Smooth muscle cell of the brain vasculature (primary cell): ENCODE results near the gene MEIOSIN.
"Not testable (repeated sequence)": the region's sequence is repeated elsewhere in the genome, so short reads cannot be mapped to it uniquely, and the experiment has no call there.

Experiments used
- DNase-seq: peaks from one replicate; pipeline ENCODE4 v3.0.0-alpha.2; 2012; ENCODE audit warnings: low read depth, low spot score

The MEIOSIN gene, protein sequence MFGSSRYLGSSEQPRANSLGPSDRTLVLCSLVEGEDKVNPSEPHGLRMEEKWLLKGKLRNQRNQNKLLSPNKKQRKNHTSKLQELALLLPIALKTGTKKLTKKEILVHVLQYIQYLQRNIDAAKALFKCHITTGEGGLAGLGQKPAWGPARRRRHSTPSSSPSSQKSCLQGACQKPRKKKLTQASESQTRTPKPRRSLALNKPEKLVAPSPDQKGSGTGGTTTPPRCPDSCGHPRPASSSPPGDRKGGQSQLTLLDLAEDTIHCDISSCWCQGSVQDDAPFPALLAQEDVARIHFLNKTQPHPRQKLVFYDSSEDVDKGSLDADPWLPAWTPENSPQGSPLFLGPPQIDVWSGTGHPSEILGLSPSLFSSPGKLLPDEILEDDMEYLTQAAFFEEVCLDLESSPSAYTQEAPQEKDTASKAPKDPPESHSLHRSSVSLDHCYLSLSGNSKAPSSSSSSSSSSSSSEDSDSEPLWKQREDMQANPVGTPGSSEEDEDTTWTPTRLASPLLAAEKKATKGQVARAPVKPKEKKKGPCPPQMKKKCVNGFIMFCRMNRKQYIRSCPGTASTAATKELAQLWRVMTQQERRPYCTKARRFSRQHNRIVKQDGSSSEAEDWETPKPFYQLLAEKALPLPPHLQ

DNA sequence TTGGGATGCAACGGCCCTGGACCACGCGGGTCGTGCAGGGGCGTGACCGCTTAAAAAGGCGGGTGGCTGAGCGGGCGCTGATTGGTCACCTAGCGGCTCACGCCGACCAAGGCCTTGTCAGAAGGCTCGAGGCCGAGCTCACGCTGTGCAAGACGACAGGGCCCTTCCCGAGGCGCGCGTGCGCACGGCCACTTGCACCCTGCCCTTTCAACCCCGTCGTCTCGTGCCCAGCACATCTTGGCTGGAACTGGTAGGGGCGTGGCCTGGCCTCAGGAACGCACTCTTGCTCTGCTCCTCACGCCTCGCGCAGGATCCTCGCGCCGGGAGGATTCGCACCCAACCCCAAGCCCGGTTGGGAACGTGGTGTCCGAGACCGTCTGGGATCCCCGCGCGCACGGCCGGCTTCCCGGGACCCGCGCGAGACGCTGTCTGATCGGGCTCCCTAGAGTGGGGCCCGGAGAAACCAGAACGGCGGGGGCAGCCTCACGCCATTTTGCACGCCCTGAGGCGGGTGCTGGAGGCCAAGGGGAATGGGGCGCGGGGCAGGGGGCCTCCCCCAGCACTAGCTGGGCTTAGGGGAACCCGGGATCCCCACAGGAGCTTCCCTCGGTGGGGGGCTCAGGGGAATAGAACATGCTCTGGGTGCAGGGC, at the start of gene MEIOSIN:
MEIOSIN (plus strand) TSS at position 280 of the 651 bp plus-strand sequence. CDS start 1,938 bp downstream, outside the sequence.
- no peak for DNase-seq

DNA sequence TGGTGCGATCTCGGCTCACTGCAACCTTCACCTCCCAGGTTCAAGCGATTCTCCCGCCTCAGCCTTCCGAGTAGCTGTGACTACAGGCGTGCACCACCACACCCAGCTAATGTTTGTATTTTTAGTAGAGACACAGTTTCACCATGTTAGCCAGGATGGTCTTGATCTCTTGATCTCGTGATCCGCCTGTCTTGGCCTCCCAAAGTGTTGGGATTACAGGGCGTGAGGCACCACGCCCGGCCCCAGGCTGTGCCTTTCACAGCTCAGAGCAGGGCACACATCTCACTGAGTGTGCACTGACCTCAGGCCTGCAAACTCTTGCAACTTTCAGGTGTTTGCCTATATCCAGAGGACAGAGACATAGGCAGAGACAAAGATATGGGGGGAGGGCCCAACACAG, 48.2 kb upstream of the MEIOSIN start:
- not testable (repeated sequence) for DNase-seq

DNA sequence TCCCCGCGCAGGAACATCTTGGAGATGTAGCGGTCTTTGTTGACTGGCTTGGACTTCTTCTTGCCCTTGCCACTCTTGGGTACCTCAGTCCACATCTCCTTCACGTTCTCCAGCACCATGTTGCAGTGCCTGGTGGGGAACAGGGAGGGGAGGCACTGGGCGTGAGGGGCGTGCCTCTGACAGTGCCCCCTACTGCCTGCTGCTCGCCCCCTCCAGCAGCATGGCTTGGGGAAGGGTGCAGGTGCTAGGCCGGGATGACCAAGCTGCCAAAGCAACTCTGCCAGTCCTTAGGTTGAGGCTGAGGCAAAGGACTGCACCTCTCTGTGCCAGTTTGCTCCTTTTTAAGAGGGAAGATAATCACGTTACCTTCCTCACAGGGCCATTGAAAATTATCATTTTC, 45.6 kb upstream of the MEIOSIN start:
- no peak for DNase-seq

- peak; percentile 87 for DNase-seq
Measured at GRCh38 chr19:45691516-45692186, 41.6 kb upstream of the MEIOSIN start, which contains the start of gene SNRPD2. Gene SNRPD2, minus strand, starts transcription at chr19:45691953. Its CDS starts 65 bp downstream, at chr19:45691888.

DNA sequence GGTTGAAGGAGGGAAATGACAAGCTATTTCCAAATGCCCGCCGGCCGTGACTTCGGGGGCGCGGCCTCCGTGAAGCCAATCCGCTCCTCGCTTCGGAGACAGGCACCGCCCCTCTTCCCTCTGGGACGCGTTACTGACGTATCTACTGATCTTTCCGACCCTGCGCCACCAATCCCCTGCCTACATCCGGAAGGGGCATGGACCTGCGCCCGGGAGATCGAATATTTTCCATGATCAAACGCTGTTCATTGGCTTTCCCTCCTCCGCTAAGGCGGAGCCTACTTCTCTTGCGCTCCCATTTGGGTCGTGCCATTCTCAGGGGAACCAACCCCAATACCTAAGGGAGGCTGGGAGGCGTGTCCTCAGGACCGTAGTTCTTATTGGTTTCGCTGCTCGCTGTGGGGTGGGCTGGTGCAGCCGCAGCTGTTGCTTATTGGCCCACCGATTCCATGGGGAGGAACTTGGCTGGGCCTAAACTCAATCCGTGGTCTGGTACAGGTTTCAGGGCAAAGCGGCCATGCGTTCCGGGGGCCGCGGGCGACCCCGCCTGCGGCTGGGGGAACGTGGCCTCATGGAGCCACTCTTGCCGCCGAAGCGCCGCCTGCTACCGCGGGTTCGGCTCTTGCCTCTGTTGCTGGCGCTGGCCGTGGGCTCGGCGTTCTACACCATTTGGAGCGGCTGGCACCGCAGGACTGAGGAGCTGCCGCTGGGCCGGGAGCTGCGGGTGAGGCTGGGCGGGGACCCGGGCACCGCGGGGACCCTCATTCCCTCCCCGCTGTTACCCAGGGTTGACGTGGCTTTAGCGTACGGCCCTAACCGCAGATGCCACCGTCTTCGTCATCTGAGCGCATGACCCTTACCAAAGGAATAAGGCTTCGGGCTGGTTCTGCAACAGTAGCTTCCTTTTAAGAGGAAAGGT, 40.8 kb upstream of the MEIOSIN start, which contains the start of gene QPCTL:
QPCTL (plus strand) TSS at position 480 of the 919 bp plus-strand sequence; CDS start at position 518, 38 bp downstream.
- DNase-seq, result peak; percentile 99

- peak; percentile 32 for DNase-seq
Measured at GRCh38 chr19:45693106-45693788, 40.0 kb upstream of the MEIOSIN start.

- no peak for DNase-seq
Measured at GRCh38 chr19:45701676-45702075, 31.6 kb upstream of the MEIOSIN start.

DNA sequence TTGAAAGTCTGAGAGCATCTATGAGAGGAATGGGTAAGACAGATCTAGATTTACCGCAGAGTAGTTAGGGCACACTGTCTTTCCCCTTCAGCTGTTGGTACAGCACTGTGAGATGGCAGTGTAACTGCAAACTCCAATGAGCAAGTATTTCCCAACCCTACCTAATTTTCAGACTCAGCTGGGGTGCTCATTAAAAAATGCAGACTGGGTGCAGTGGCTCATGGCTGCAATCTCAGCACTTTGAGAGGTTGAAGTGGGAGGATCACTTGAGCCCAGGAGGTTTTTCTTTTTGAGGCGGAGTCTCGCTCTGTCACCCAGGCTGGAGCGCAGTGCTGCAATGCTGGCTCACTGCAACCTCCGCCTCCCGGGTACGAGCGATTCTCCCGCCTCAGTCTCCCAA, 28.1 kb upstream of the MEIOSIN start:
- no peak for DNase-seq

DNA sequence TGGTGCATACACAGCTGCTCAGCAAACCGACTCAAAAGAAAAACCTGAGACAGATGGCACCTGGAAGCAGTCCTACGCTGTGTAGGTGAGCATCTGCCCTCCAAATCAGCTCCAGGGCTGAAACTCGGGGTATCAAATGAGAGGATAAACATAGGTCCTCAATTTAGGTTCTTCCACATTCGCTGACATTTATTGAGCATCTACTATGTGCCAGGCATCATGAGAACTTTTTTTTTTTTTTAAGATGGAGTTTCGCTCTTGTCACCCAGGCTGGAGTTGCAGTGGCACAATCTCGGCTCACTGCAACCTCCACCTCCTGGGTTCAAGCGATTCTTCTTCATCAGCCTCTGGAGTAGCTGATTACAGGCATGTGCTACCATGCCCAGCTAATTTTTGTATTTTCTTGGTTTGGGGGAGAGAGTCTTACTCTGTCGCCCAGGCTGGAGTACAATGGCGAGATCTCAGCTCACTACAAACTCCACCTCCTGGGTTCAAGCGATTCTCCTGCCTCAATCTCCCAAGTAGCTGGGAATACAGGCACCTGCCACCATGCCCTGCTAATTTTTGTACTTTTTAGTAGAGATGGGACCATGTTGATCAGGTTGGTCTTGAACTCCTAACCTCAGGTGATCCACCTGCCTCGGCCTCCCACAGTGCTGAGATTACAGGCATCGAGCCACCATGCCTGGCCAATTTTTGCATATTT, 27.4 kb upstream of the MEIOSIN start:
- DNase-seq, result no peak

- no peak for DNase-seq
Measured at GRCh38 chr19:45710356-45711130, 22.7 kb upstream of the MEIOSIN start.

DNA sequence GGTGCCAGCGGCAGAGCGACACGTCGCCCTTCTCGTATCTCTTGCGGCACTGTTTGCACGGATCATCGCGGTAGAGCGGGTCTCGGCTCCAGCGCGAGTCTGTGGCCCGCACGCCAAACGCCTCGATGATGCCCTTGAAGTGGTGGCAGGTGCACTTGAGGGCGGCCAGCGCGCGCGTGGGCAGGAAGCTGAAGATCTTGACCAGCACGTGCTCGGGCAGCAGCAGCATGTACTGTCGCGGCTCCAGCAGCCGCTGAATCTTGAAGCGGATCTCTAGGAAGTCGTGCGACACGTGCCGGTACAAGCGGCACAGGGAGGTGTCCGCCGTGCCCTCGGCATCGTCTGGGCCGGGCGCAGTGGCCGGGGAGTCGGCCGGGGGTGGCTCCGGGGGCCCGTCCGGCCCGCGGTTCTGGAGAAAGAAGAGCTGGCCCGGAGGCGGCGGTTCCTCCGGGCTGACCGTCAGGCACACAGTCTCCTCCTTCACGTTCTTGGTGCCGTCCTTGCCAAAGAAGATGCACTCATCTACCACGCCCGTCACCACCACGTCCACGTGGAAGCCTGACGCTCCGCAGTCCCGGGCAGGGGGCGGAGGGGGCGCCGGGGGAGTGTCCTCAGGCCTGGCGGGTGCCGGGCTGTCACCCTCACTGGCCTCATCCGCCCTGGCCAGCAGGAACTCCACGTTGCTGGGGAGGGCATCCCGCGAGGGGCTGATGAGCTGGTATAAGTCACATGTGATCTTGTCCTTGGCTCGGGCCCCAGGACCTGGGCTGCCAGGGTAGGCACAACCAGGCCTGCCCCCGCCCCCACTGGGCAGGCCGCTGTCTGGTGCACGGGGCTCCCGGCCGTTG, 21.2 kb upstream of the MEIOSIN start:
- DNase-seq, result no peak

DNA sequence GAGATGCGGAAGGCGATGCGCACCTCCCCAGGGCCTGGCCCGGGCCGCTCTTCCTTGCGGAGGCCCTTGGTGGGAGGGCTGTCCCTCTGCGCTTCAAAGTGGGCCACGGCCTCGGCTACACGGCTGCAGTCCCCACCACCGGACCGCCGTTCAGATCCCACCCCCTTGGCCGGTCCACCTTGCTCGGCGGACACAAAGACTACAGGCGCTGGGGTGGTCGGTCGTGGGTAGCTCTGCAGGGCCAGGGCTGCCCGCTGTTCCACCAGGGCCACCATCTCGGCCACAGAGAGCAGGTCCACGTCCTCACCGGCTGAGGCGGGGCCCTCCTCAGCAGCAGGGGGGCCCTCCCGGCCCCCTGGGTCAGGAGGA, 20.6 kb upstream of the MEIOSIN start:
- DNase-seq, result no peak

GRCh38 chr19:45713141-45713540, 20.1 kb upstream of the MEIOSIN start:
- DNase-seq, result no peak

DNA sequence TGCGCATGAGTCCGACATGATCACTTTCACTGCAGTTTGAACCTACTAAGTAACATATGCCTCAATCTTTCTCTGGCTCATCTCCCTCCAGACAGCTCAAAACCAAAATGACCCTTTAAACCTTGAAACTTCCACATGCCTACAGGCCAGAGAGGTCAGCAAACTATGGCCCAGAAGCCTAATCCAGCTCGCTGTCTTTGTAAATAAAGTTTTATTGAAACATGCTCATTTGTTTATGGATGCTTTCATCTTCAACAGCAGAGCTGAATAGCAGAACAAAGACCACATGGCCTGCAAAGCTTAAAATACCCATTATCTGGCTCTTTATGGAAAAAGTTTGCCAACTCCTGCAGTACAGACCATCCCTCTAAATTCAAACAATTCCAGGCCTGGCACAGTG, 18.1 kb upstream of the MEIOSIN start:
- no peak for DNase-seq

- DNase-seq, result no peak
Measured at GRCh38 chr19:45716359-45717130, 16.7 kb upstream of the MEIOSIN start.

GRCh38 chr19:45717131-45717982, 15.9 kb upstream of the MEIOSIN start:
- DNase-seq, result peak; percentile 98
